GM21619 (cell line): ENCODE measurements around the gene BRD1.
A peak's percentile ranks its signal among the peaks of the same experiment; 100 is the strongest.
"Not testable (repeated sequence)": the region's sequence is repeated elsewhere in the genome, so short reads cannot be mapped to it uniquely, and the experiment has no call there.

Experiments used
- ATAC-seq: cut with Tn5 transposase; IDR thresholded peaks from one replicate; pipeline ENCODE4 v1.9.1; 2021; ENCODE audit not compliant: unreplicated experiment

BRD1 gene

DNA sequence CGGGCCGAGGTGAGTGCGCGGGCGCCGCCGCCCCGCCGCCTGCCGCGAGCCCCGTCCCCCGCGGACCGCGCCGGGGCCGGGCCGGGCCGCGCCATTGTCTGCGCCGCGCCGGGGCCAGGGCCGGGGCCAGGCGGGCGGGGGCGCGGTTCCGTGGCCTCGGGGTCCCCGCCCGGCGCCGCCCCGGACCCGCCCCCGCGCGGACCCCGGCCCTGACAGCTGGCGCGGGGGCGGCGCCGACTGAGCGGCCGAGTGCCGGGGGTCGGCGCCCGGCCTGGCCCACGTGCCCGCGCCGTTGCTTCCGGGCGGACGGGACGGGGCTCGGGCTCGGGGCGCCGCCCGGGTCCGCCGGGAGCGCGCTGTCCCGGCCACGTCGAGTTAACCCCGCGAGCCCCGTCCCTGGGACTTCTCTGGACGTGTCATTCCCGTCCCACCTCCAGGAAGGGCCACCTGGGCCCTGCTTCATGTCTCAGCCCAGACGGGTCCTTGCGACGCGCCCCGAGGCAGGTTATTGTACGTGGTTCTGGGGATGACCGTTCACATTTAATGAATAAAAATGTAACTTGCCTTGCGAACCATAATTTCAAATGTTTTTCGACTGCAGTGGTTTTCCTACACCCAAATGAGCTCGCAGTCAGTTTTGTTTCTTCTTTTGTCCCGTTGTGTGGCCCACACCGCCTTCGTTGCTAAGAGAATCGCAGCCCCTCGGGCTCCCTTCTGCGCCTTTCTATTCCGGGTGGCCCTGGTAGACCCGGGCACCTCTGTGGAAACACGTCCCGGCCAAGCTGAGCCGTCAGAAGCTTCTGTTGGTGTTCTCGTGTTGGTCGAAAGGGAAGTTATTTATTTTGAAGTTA, 26.5 kb upstream of the BRD1 start:
- peak; percentile 18 for ATAC-seq

DNA sequence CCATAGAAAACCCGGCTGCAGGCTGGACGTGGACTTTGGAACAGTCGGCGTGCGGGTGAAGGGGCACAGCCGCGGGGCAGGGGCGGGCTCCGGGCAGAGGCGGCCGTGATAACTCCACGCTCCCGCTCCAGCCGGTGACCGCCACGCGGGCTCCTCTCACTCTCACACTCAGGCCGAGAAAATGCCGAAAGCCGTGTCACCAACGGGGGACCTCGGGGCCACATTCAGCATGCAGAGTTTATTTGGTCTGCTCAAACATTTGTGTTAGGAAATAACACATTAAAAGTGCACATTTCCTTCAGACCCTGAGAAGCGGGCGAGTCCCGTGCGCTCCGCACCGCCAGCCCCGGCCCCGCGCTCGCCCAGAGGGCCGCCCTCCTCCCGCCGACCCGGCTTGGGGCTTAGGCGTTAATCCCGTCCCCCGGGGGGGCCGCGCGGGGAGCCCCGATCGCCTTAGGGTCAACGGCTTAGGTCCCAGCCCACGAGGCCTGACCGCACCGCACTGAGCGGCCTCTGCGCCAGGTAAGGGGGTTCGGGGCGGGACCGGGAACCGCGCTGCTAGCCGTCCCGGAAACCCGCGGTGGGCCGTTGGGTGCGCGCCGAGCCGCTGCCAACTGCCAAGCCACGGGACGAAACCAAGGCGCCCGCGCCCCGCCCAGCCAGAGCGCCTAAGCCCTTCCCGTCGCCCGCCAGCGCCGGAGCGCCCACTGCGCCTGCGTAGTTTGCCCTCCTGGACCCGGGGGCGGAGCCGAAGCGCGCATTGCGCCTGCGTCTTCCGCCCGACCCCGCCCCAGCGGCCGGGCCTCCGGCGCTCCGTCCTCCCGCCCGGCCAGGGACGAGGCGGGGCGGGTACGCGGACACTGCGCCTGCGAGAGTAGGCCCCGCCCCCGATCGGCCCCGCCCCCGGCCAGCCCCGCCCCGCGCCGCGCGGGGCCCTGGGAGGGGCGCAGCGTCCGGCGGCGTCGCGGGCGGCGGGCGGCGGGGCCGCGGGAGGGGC, 25.5 kb upstream of the BRD1 start, which contains the start of gene ZBED4:
ZBED4 (plus strand) TSS at position 947 of the 997 bp plus-strand sequence. CDS start 29,819 bp downstream, outside the sequence.
- ATAC-seq, result peak; percentile 66

DNA sequence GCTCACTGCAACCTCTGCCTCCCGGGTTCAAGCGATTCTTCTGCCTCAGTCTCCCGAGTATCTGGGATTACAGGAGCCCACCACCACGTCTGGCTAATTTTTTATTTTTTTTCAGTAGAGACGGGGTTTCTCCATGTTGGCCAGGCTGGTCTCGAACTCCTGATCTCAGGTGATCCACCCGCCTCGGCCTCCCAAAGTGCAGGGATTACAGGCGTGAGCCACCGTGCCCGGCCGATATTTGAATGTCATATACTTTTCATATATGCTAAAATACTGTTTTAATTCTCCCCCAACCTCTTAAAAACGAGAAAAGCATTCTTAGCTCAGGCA, 24.9 kb upstream of the BRD1 start:
- not testable (repeated sequence) for ATAC-seq

DNA sequence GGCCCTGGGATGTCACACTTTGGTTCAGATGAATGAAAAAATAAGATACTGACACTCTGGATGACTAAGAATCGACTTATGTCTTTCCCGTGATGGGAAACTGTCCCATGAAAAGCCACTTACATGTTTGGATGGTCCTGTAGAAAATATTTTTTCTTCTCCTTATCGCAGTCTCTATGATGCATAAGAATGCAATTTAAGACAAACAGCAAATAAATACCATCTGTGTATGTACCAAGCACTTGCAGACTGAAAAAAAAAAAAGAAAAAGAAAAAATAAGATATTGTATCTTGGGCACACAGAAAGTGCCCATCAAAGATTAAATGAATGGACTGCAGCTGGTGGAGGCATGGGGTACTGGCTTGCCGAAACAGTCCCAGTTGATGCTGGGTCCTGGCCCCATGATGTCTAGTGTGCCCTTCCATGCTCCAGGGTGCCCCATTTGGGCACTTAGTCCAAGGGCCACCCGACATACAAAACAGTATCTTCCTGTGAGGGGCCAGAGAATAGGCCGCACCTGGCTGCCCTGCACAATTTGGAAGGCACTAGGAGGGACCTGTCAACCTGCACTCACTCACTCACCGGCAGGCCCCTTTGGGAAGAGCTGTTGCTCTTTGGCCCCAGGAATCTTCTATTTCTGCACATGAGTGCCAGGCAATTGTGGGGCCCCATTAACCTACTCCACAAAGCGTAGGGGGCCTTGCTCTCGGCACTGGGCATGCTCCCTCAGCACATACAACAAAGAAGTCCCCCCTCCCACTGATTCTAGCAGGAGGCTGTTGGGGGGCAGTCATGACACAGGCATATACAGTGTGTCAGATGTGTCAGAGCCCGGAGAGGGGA, 23.5 kb upstream of the BRD1 start:
- no peak for ATAC-seq

DNA sequence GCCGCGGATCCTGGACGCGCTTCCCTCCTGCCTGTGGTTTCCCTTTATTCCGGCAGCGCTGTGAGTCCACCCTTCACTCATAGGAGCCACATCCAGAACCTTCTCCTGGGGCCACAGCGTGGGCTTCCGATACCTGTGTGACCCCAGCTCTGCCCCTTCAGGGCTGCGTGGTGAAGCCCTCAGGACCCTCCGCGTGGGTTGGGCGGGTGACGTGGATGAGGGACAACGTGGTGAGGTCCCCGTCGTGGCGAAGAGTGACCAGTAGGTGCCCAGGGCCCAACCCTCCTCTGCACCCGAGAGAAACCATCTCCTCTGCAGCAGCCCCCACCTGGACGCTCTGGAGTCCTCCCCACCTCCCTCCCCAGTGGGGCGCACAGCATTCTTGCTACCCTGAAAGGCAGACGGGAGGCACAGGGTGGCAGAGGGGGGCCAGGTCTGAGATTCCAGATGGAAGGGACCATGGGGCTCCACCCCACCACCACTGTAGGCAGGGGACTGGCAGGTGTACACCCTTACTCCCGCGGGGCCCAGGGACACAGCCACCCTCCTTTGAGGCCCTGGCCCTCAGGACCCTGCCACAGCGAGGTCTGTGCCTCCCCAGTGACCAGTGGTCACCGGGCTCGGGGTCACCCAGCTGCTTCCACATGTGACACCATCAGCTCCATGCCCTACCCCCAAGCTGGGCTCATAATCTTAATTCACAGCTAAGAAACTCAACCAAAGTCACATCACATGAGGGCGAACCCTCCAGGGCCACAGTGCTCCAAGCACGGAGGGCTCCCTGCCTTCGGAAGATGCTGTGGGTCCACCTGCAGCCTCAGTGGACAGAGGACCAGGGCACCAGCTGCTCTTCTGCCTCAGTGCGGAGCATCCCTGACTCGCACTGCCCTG, 22.6 kb upstream of the BRD1 start:
- no peak for ATAC-seq

DNA sequence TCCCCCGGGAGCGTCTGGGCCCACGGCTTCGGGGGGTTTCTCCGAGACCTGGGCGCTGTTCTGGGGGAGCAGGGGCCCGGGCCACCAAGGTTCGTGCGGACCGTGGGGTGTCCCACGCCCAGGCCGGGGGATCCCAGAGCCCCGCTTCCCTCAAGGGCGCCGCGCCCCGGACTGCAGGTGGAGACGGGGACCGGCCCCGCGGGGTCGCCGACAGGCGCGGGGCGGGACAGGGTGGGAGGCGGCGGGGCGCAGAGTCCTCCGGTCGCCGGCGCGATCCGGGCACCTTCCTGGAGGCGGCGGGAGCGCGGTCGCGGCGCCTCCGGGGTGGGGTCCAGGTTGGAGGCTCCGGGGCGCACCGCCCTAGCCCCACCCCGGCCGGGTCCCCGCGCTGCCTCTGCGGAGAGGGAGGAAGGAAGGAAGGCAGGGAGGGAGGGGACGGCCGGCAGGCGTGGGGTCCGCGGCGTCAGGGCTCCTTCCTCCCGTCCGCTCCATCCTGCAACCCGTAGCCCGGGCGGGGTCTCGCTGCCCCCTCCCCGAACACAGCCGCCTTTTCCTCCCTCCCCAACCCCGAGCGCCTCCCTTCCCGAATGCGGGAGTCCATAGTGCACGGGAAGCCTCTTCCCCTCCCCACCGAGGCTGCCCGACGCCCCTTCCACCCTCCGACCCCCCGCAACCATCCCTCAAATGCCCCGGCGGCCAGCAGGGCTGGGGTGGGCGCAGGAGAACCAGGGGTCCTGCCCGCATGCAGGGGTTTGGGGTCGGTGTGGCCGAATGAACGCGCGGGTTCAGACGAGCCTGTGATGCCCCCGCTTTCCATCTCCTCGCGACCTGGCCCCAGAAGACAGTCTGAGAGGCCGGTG, 21.7 kb upstream of the BRD1 start:
- no peak for ATAC-seq

DNA sequence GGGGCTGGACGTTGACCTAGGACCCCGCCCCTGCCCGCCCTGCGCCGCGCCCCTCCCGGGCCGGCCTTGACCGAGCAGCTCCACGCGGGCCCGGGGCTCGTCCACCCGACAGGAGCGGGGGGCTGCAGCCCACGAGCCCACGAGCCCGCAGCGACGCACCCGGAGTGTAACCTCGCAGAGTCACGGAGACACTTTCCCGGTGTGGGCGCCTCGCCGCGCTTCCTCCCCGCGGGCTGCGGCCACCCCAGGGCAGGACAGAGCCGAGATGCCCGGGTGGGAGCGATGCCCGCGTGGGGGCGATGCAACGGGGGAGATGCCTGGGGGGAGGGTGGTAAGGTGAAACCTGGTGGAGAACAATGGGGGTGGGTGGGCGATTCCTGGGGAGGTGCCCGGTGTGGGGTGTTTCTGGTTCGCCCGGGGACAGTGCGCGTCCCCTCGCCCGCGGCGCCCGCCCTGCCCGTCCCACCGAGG, 21.1 kb upstream of the BRD1 start:
- no peak for ATAC-seq

DNA sequence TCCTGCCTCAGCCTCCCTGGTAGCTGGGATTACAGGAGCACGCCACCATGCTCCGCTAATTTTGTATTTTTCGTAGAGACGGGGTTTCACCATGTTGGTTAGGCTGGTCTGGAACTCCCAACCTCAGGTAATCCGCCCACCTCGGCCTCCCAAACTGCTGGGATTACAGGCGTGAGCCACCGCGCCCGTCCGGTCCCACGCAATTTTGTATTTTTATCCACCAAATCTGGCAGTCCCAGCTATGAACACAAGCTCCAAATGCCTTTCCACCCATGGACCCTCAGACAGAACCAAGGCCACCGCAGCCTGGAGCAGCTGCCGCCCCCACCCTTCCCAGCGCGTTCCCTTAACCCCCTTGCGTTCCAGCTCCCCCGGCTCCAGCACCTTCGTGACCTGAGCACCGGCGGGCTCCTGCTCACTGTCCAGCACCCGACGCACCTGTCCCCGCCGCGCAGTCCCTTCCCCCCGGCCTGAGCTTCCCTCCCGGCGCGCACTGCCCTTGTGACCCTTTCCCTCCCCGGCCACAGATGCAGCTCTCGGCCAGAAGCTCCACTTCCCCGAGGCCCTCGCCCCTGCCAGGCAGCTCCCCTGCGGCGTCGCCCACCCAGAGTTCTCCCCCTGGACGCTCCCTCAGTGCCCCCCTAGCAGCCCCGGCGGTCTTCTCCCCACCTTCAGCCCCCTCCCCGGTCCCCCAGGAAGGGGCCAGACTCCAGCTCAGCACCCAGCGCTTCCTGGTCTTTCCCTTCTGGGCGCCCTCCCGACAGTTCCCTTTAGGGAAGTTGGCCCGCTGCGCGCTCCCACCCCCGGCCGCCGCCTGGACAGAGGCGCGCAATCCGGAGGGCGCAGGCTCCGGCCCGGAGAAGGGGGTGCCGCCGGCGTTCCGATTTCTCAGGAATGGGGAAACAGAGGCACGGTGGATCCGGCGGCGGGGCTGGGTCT, 20.3 kb upstream of the BRD1 start:
- no peak for ATAC-seq

DNA sequence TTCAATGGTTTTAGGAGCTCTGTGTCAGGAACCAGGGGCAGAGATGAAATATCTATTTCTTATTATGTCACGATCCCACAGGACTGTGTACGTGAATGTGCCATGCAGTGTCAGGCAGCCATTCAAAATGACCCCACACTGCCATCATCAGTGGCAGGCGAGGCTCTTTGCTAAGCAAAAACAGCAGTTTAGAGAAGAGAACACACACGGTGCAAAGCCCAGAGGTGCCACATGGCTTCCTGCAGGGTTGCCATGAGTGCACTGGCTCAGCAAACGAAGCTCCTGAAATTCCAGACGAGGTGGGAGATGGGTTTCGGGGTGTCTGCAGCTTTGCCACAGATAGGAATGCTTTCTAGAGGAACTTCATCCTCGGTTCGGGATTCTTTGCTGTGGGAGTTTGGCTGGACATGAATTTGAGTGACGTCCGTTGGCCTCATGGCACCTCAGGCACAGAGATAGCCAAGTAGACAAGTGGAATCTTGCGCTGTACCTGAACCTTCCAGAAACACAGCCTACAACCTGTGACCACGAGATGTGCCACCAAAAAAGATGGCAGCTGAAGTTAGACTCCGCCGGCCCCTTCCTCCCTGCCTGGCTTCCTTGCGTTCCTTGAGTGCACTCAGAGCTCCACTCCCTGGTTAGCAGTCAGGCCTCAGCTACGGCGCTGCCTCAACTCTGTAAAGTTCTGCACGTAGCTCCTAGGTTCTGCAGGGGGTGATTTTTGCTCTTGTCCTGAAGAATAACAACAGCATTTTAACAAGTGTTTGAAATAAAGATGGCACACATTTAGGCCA, 18.2 kb upstream of the BRD1 start:
- no peak for ATAC-seq

DNA sequence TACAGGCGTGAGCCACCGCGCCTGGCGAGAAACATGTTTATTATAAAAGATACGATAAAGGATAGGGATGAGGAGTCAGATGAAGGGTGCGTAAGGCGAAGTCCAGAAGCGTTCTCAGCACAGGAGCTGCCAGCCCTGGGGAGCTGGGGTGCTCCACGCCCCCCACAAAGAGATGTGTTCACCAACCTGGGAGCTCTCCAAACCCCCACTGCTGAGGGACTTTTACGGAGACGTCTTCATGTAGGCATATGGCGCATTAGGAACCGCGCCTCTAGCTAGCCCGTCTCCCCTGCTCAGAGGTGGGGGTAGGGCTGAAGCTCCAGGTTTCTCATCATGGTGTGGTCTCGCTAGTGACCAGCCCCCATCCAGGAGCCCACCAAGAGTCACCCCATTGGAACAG, 17.6 kb upstream of the BRD1 start:
- ATAC-seq, result no peak

DNA sequence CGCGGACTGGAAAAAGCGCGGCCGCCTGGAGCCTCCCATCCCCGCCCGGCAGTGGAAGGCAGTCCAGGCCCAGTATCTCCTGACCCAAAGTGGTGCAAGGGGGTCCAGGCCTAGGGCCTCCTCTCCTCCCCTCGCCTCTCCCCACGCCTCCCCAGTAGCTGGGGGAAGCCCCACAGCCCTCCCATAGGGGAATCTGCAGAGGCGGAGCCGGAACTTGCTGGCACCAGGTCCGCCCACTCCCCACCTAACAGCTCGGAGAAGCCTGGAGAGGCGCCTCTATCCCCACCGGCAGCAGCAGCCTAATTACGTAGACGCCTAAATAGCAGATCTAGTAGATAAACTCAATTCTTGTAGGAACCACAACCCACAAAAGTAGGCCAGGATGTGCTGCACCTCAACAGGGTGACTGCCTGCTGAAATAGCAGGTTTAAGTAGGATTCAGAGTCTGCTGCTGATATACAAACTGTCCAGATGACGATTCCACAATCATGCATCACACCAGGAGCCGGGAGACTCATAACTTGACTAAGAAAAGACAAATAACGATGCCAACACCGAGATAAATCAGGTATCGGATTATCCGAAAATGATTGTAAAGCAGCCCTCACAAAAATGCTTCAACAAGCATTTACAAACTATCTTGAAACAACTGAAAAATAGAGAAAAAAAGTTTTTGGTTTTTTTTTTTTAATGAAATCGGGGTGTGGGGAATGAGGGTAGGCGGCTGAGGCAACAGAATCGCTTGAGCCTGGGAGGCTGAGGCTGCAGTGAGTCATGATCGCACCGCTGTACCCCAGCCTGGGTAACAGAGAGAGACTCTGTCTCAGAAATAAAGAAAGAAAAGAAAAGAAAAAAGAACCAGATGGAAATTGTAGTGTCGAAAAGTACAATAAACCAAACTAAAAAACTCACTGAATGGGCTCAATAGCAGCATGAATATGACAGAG, 11.4 kb upstream of the BRD1 start:
- no peak for ATAC-seq

DNA sequence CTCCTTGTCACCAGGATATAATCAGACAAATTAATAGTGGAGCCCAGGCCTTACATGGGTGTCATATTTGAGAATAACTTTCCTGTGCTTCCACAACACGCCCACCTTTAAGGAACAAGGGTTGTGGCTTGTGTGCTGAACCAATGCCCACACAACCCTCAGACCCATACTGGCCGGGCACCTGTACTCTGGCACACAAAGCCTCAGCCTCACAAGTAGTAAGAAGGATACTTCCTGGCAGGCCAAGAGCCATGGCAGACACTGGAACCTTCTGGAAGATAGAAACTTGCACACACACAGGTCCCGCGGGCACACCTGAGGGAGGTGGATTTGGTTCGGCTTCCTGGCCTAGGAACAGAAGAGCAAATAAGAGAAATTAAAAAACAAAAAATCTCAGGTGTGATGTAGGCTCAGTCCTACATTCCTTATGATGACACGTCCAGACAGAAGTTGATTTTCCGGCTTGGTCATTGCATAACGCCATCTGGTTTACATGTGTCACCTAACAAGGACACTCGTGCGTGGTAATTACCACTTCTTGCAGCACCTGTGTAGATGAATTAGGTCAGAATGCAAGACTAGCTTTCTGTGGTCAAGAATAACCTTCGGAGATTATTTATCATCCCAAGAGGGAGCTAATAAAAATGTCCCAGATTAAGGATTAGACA, 5.8 kb upstream of the BRD1 start:
- ATAC-seq, result no peak

DNA sequence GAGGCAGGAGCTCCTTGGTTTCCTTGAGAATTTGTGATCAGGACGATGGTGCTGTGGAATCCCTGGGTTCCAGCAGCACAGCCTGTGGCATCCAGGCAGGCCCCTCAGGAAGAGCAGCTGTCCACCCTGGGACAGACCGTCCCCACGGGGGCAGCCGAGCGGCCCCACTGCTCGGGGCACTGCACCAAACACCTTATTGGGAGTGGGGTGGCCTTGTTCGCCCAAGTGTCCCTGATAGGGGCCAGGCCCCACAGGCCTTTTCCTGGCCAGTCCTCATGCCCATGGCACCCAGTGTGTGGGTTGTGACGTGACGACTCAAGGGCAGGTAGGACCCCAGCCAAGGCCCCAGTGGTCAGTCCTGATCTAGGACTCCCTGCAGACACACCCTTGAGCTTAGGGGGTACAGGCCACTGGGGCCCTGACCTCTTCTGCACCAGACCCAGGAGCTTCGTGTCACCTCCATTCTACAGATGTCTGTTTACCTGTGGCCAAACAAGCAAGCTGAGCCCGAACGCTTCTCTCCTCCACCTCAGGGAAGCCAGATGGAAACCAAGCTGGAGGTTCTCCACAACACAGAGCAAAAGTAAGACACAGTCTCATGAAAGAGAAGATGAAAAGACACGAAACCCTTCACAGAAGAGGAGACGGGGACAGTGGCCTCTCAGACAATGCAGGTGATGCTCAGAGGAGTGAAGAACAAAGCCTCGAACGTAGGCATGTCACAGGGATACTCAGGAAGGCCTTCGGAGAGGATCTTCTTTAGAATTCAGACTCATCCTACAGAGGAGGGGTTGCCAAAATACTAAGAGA, 1.6 kb upstream of the BRD1 start:
- ATAC-seq, result no peak

DNA sequence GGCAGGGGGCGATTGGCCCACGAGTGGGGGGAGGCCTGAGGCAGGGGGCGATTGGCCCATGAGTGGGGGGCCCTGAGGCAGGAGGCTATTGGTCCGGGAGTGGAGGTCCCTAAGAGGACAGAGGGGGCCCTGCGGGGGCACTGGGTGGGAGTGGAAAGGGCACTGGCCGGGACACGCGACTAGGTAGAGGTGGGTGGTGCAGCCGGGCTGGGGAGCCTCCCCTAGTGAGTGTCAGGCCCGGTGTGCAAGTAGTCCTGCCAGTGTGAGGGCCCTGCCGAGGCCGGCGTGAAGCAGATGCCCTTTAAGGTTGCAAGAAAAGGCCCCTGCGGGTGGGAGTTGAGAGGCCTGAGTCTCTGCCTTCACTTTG, 909 bp upstream of the BRD1 start:
- ATAC-seq, result no peak
